MM.1S (cell line): ENCODE data around the gene STARD4.

Experiments
- DNase-seq: peaks from one replicate; pipeline ENCODE4 v3.0.0-alpha.2; 2015
- H2AFZ ChIP-seq: fragments of 300-600 bp; sonication (generic); 2 replicates; pipeline ENCODE4 v1.6.0; 2016; ENCODE audit warnings: antibody characterized with exemption, low read length
- H3F3A ChIP-seq: fragments of 300-600 bp; sonication (generic); 2 replicates; pipeline ENCODE4 v1.6.1; 2016; ENCODE audit warnings: mild to moderate bottlenecking, antibody characterized with exemption, low read length, moderate library complexity, mixed read lengths; ENCODE audit not compliant: insufficient read depth
- H3K27ac ChIP-seq: fragments of 300-600 bp; sonication (generic); 2 replicates; pipeline ENCODE4 v1.5.1; 2016; ENCODE audit warnings: mild to moderate bottlenecking, low read length
- H3K27me3 ChIP-seq: fragments of 300-600 bp; sonication (generic); replicated peaks from 2 replicates; pipeline ENCODE4 v1.6.0; 2016; ENCODE audit warnings: low read length; ENCODE audit not compliant: insufficient read depth
- H3K36me3 ChIP-seq: fragments of 300-600 bp; sonication (generic); replicated peaks from 2 replicates; pipeline ENCODE4 v1.6.1; 2016; ENCODE audit warnings: mild to moderate bottlenecking, low read length, mixed read lengths; ENCODE audit not compliant: insufficient read depth
- H3K4me1 ChIP-seq: fragments of 300-600 bp; sonication (generic); 2 replicates; pipeline ENCODE4 v1.6.1; 2016; ENCODE audit warnings: low read length, mixed read lengths
- H3K4me2 ChIP-seq: fragments of 300-600 bp; sonication (generic); 2 replicates; pipeline ENCODE4 v1.6.0; 2016; ENCODE audit warnings: low read depth, low read length
- H3K4me3 ChIP-seq: fragments of 300-600 bp; sonication (generic); 2 replicates; pipeline ENCODE4 v1.5.1; 2016; ENCODE audit warnings: low read length, mixed read lengths
- H3K79me2 ChIP-seq: fragments of 300-600 bp; sonication (generic); 2 replicates; pipeline ENCODE4 v1.6.1; 2016; ENCODE audit warnings: mixed run types, low read length, mixed read lengths
- H3K9ac ChIP-seq: fragments of 300-600 bp; sonication (generic); 2 replicates; pipeline ENCODE4 v1.6.1; 2016; ENCODE audit warnings: low read length, mixed read lengths
- H3K9me2 ChIP-seq: fragments of 300-600 bp; sonication (generic); replicated peaks from 2 replicates; pipeline ENCODE4 v1.6.1; 2016; ENCODE audit warnings: mild to moderate bottlenecking, low read length, mixed read lengths; ENCODE audit not compliant: insufficient read depth
- H3K9me3 ChIP-seq: fragments of 300-600 bp; sonication (generic); replicated peaks from 2 replicates; pipeline ENCODE4 v1.6.1; 2016; ENCODE audit warnings: mild to moderate bottlenecking, low read length, mixed read lengths; ENCODE audit not compliant: insufficient read depth
- H4K20me1 ChIP-seq: fragments of 300-600 bp; sonication (generic); 2 replicates; pipeline ENCODE4 v1.6.1; 2016; ENCODE audit warnings: mild to moderate bottlenecking, low read length, moderate library complexity, mixed read lengths; ENCODE audit not compliant: insufficient read depth
- EZH2 ChIP-seq: fragments of 300-600 bp; sonication (generic); optimal IDR thresholded peaks from 2 replicates; pipeline ENCODE3; 2017; ENCODE audit warnings: low read depth, mild to moderate bottlenecking, antibody characterized with exemption, low read length, mixed read lengths
- EZH2phosphoT487 ChIP-seq: fragments of 300-600 bp; sonication (generic); IDR thresholded peaks from 2 replicates; pipeline ENCODE4 v1.6.1; 2018; ENCODE audit warnings: antibody characterized with exemption, low read length
- TF ChIP-seq, protein P1 (sequence below): fragments of 300-600 bp; sonication (generic); IDR thresholded peaks from 2 replicates; pipeline ENCODE4 v1.5.1; 2016; ENCODE audit warnings: antibody characterized with exemption, low read length, mixed read lengths

The STARD4 gene

GRCh38 chr5:111557111-111557510 is 44.8 kb upstream of the STARD4 start:
- H3K9ac ChIP-seq: no peak overlapping the region
- no peak for TF ChIP-seq EZH2phosphoT487
- TF ChIP-seq EZH2: no peak
- TF ChIP-seq, protein P1, sequence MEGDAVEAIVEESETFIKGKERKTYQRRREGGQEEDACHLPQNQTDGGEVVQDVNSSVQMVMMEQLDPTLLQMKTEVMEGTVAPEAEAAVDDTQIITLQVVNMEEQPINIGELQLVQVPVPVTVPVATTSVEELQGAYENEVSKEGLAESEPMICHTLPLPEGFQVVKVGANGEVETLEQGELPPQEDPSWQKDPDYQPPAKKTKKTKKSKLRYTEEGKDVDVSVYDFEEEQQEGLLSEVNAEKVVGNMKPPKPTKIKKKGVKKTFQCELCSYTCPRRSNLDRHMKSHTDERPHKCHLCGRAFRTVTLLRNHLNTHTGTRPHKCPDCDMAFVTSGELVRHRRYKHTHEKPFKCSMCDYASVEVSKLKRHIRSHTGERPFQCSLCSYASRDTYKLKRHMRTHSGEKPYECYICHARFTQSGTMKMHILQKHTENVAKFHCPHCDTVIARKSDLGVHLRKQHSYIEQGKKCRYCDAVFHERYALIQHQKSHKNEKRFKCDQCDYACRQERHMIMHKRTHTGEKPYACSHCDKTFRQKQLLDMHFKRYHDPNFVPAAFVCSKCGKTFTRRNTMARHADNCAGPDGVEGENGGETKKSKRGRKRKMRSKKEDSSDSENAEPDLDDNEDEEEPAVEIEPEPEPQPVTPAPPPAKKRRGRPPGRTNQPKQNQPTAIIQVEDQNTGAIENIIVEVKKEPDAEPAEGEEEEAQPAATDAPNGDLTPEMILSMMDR: no peak
- no peaks in the 10 kb centered on the region for H3K9me3 ChIP-seq
- H3K9me2 ChIP-seq: no peaks in the 10 kb centered on the region
- H2AFZ ChIP-seq: no peak overlapping the region
- no peak overlapping the region for H3K27ac ChIP-seq
- H3F3A ChIP-seq: no peaks in the 10 kb centered on the region
- no peaks in the 10 kb centered on the region for H3K79me2 ChIP-seq
- no peak for DNase-seq
- H3K36me3 ChIP-seq: no peaks in the 10 kb centered on the region
- no peak overlapping the region for H3K4me2 ChIP-seq
- no peaks in the 10 kb centered on the region for H4K20me1 ChIP-seq
- H3K4me3 ChIP-seq: no peak overlapping the region
- H3K4me1 ChIP-seq: no peaks in the 10 kb centered on the region
- H3K27me3 ChIP-seq: no peaks in the 10 kb centered on the region

DNA sequence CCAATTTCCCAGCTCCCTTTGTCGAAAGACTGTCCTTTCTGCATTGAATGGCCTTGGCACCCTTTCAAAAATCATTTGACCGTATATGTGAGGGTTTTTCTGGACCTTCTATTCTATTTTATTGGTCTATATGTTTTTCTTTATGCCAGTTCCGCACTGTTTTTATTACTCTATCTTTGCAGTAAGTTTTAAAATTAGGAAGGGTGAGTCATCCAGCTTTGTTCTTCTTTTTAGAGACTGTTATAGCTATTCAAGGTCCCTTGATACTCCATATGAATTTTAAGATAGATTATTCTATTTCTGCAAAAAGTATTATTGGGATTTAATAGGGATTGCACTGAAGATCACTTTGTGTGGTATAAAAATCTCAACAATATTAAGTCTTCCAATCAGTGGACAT is 44.2 kb upstream of the STARD4 start:
- no peaks in the 10 kb centered on the region for H3K27me3 ChIP-seq

GRCh38 chr5:111555760-111556159 is 43.4 kb upstream of the STARD4 start:
- Histone ChIP-seq H3K9me2 (no peaks in the 10 kb centered on the region), H4K20me1 (no peaks in the 10 kb centered on the region), H3K79me2 (no peaks in the 10 kb centered on the region), H2AFZ (no peak overlapping the region), H3K9ac (no peak overlapping the region), H3F3A (no peaks in the 10 kb centered on the region), H3K36me3 (no peaks in the 10 kb centered on the region), H3K27ac (no peak overlapping the region), H3K4me2 (no peak overlapping the region), H3K9me3 (no peaks in the 10 kb centered on the region), H3K27me3 (no peaks in the 10 kb centered on the region), H3K4me3 (no peak overlapping the region), H3K4me1 (no peaks in the 10 kb centered on the region)
- no peak for TF ChIP-seq EZH2phosphoT487
- TF ChIP-seq EZH2: no peak
- TF ChIP-seq, protein P1: no peak
- no peak for DNase-seq

More for the DNA sequence above, 44.2 kb upstream of the STARD4 start:
- no peak overlapping the region for H3K4me2 ChIP-seq
- H2AFZ ChIP-seq: no peak overlapping the region
- DNase-seq: no peak
- H3K9me3 ChIP-seq: no peaks in the 10 kb centered on the region
- H3K36me3 ChIP-seq: no peaks in the 10 kb centered on the region
- no peaks in the 10 kb centered on the region for H4K20me1 ChIP-seq
- no peak overlapping the region for H3K4me3 ChIP-seq
- no peaks in the 10 kb centered on the region for H3K4me1 ChIP-seq
- no peaks in the 10 kb centered on the region for H3K79me2 ChIP-seq
- no peak overlapping the region for H3K9ac ChIP-seq
- no peak overlapping the region for H3K27ac ChIP-seq
- no peaks in the 10 kb centered on the region for H3F3A ChIP-seq
- TF ChIP-seq EZH2: no peak
- no peak for TF ChIP-seq EZH2phosphoT487
- TF ChIP-seq, protein P1: no peak
- H3K9me2 ChIP-seq: no peaks in the 10 kb centered on the region
